HepG2 (cell line): ENCODE results near the gene GGPS1. TPM values are rescaled to one million over a fixed set of nuclear protein-coding genes. Genes with fewer than 3 reads are reported as not detected.
A peak's percentile ranks its signal among the peaks of the same experiment; 100 is the strongest.

Source experiments
- ARNTL ChIP-seq: sonication (generic); formaldehyde crosslinking; IDR thresholded peaks from 2 replicates; pipeline ENCODE4 v1.4.0; 2020; ENCODE audit warnings: mild to moderate bottlenecking, missing genetic modification reagents
- ATF5 ChIP-seq: sonication (generic); formaldehyde crosslinking; IDR thresholded peaks from 2 replicates; pipeline ENCODE4 v1.4.0; 2020; ENCODE audit warnings: mild to moderate bottlenecking, low read depth, missing genetic modification reagents
- BCL3 ChIP-seq: sonication (generic); formaldehyde crosslinking; IDR thresholded peaks from 2 replicates; pipeline ENCODE4 v1.5.1; 2020; ENCODE audit warnings: mild to moderate bottlenecking, missing genetic modification reagents, moderate library complexity
- CAMTA2 ChIP-seq: sonication (generic); formaldehyde crosslinking; IDR thresholded peaks from 2 replicates; pipeline ENCODE4 v1.4.0; 2020; ENCODE audit warnings: mild to moderate bottlenecking, missing genetic modification reagents, borderline replicate concordance
- FOXJ3 ChIP-seq: sonication (generic); formaldehyde crosslinking; IDR thresholded peaks from 2 replicates; pipeline ENCODE4 v1.4.0; 2020; ENCODE audit warnings: missing genetic modification reagents, mild to moderate bottlenecking, borderline replicate concordance
- FOXK2 ChIP-seq: fragments of 450-650 bp; IDR thresholded peaks from 2 replicates; pipeline ENCODE4 v1.6.1; 2016
- GMEB2 ChIP-seq: IDR thresholded peaks from 2 replicates; pipeline ENCODE4 v1.6.1; 2016; ENCODE audit warnings: missing biosample characterization, missing genetic modification reagents, low read depth
- MAFK ChIP-seq, 2 experiments: IDR thresholded peaks in 1 of 2; conservative IDR thresholded peaks in 1 of 2; 2 replicates each; pipeline ENCODE4 v1.6.1; 2011; ENCODE audit warnings: improper control_type of control experiment in 2 of 2, low read length in 2 of 2
- PAWR ChIP-seq: sonication (generic); formaldehyde crosslinking; IDR thresholded peaks from 2 replicates; pipeline ENCODE4 v1.4.0; 2020; ENCODE audit warnings: missing genetic modification reagents, mild to moderate bottlenecking, borderline replicate concordance
- SALL1 ChIP-seq: sonication (generic); formaldehyde crosslinking; IDR thresholded peaks from 2 replicates; pipeline ENCODE4 v1.8.0; 2022; ENCODE audit warnings: mild to moderate bottlenecking, missing genetic modification reagents
- THAP11 ChIP-seq: IDR thresholded peaks from 2 replicates; pipeline ENCODE4 v1.6.1; 2016; ENCODE audit warnings: missing biosample characterization, missing genetic modification reagents
- THAP9 ChIP-seq: sonication (generic); formaldehyde crosslinking; IDR thresholded peaks from 2 replicates; pipeline ENCODE4; 2020; ENCODE audit warnings: missing genetic modification reagents, mild to moderate bottlenecking, borderline replicate concordance
- ZBTB39 ChIP-seq: sonication (generic); formaldehyde crosslinking; IDR thresholded peaks from 2 replicates; pipeline ENCODE4 v1.5.0; 2020; ENCODE audit warnings: missing genetic modification reagents
- ZBTB46 ChIP-seq: sonication (generic); formaldehyde crosslinking; IDR thresholded peaks from 2 replicates; pipeline ENCODE4 v1.4.0; 2020; ENCODE audit warnings: mild to moderate bottlenecking, missing genetic modification reagents, borderline replicate concordance
- ZFX ChIP-seq: sonication (generic); formaldehyde crosslinking; IDR thresholded peaks from 2 replicates; pipeline ENCODE4 v1.4.0; 2020; ENCODE audit warnings: mild to moderate bottlenecking, low read depth, missing genetic modification reagents, moderate library complexity
- ZNF121 ChIP-seq: sonication (generic); formaldehyde crosslinking; IDR thresholded peaks from 2 replicates; pipeline ENCODE4 v1.5.0; 2020; ENCODE audit warnings: mild to moderate bottlenecking, missing genetic modification reagents
- ZNF703 ChIP-seq: sonication (generic); formaldehyde crosslinking; IDR thresholded peaks from 2 replicates; pipeline ENCODE4 v1.5.1; 2020; ENCODE audit warnings: missing genetic modification reagents, mild to moderate bottlenecking, moderate library complexity, borderline replicate concordance
- ZNF724P ChIP-seq: sonication (generic); formaldehyde crosslinking; IDR thresholded peaks from 2 replicates; pipeline ENCODE4 v1.8.0; 2022; ENCODE audit warnings: missing genetic modification reagents, borderline replicate concordance
- polyA plus RNA-seq, 8 experiments: library from polyadenylated mRNA; depleted of rRNA in 3 of 8; stranded (reverse) in 7 of 8; unstranded in 1 of 8; fragments of >200 nt; fragmentation: Illumina TruSeq in 4 of 8; extraction: Trizol in 4 of 8; gene quantifications; 2 replicates each; pipeline versions ENCODE4 v1.2.1 to v1.2.3, GENCODE V29; 2011 to 2016; ENCODE audit warnings: low read depth in 4 of 8, missing spikeins in 1 of 8, mixed read lengths in 1 of 8; ENCODE audit not compliant: insufficient read depth in 1 of 8
- total RNA-seq, 5 experiments: library from RNA; depleted of rRNA; stranded (reverse); fragments of >200 nt; fragmentation: Illumina TruSeq; extraction: Trizol; gene quantifications; 2 replicates each; pipeline ENCODE4 v1.2.3, GENCODE V29; 2016; ENCODE audit warnings: low read depth in 1 of 5

The GGPS1 gene
- total and polyA plus RNA-seq, 2 of the 13 experiments (the other 11 are each of a cell fraction or from before 2014, with no cell fraction given): 28.8 to 42.6 TPM

GRCh38 chr1:235327559-235328270, 655 bp upstream of the GGPS1 start, which contains the start of gene ARID4B (continued):
- no peak for TF ChIP-seq CAMTA2 (CRISPR knock-in tag)
- no peak for TF ChIP-seq ZNF724P
- TF ChIP-seq THAP11: no peak
- TF ChIP-seq BCL3 (CRISPR knock-in tag): no peak
- TF ChIP-seq FOXJ3 (CRISPR knock-in tag): peak; percentile 32; the same call in 1 of the 2 replicates
- TF ChIP-seq PAWR (CRISPR knock-in tag): no peak
- TF ChIP-seq ZBTB39 (CRISPR knock-in tag): 0 out of 2 replicates have a peak, but pooled peaks have one; percentile 58
- TF ChIP-seq FOXK2: no peak
- TF ChIP-seq MAFK (conservative IDR thresholded peaks at IDR 0.05 in 1 of 2, IDR thresholded peaks at IDR 0.05 in 1 of 2; ENCODE audit: low read length in 2 of 2): no peak
- TF ChIP-seq GMEB2 (CRISPR knock-in tag): no peak
- no peak for TF ChIP-seq ATF5 (CRISPR knock-in tag)
- TF ChIP-seq ARNTL (CRISPR knock-in tag): no peak
- no peak for TF ChIP-seq ZNF121 (CRISPR knock-in tag)
- peak; percentile 43 for TF ChIP-seq SALL1 (CRISPR knock-in tag)
- TF ChIP-seq ZNF703: no peak
- TF ChIP-seq THAP9 (CRISPR knock-in tag): no peak
- no peak for TF ChIP-seq ZFX
- no peak for TF ChIP-seq ZBTB46 (CRISPR knock-in tag)
